A549 (cell line): ENCODE results near the gene ANK3.

Experiments
- CTCF ChIP-seq: fragments of >200 bp; sonication (Bioruptor Twin); formaldehyde crosslinking; IDR thresholded peaks from 3 replicates; pipeline ENCODE4 v1.5.1; 2016
- POLR2A ChIP-seq: IDR thresholded peaks from 2 replicates; pipeline ENCODE4 v1.6.1; 2012; ENCODE audit warnings: mild to moderate bottlenecking, low read length
- POLR2AphosphoS2 ChIP-seq: conservative IDR thresholded peaks from 2 replicates; pipeline ENCODE4 v1.6.1; 2012; ENCODE audit warnings: low read length, improper control_type of control experiment, inconsistent platforms
- SMC3 ChIP-seq: fragments of >200 bp; sonication (Bioruptor Twin); formaldehyde crosslinking; IDR thresholded peaks from 3 replicates; pipeline ENCODE4 v1.6.1; 2018; ENCODE audit warnings: inconsistent platforms

GRCh38 chr10:60082744-60083344 lies 306.8 kb downstream of the ANK3 start:
- TF ChIP-seq CTCF (no peak), POLR2AphosphoS2 (no peak), SMC3 (no peak), POLR2A (no peak)
